ENCODE measurements around the gene NOC4L. TPM values are rescaled to one million over a fixed set of nuclear protein-coding genes. Genes with fewer than 3 reads are reported as not detected.

NOC4L gene
- polyA plus RNA-seq, 1 donor (not counting 4 experiments of a cell fraction or from before 2014, with no cell fraction given), result 3.7 TPM

DNA sequence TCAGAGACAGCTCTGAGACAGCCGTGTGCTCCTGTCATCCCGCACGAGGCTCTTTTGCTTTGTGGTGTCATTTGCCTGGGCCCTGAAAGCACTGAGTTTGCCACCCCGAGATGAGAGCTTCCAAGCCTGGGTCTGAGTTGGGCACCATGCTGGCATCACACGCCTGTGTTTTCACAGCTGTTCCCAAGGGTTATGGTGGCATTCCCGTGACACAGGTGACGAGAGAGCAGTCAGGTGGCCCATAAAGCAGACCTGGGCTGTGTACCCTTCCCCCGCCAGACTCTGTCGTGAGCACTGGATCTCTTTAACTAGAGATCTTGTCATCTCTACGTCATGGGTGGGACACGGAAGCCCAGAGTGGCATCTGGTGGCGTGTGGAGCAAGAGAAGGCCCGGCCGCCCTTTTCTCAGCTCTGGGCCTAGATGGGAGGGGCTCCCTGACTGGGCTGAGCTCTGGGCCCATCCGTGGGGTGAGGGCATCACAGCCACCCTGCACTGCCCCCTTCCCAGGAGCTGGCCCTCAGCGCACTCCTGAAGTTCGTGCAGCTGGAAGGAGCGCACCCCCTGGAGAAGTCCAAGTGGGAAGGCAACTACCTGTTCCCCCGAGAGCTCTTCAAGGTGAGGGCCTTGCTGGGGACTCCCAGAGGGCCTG is 2.6 kb downstream of the NOC4L start:
- no peaks in the 10 kb centered on the region for H3K27me3 ChIP-seq (ENCODE audit: control insufficient read depth, extremely low read depth, insufficient read depth, low read length)
- FAIRE-seq (no peak), DNase-seq (ENCODE audit: low read depth, low spot score) (no peak)
- H3K9ac ChIP-seq (ENCODE audit: control insufficient read depth, extremely low read depth, insufficient read depth, low read length), result no peak overlapping the region
- H3K79me2 ChIP-seq (ENCODE audit: control insufficient read depth, insufficient read depth, low read length), result peaks cover 42% of the 10 kb centered on the region
- H2AFZ ChIP-seq (ENCODE audit: control insufficient read depth, low read length), result no peak overlapping the region
- H3K4me2 ChIP-seq (ENCODE audit: control insufficient read depth, extremely low read depth, insufficient read depth, low read depth, low read length), result no peak overlapping the region
- H4K20me1 ChIP-seq (ENCODE audit: control insufficient read depth, extremely low read depth, insufficient read depth, low read length), result no peaks in the 10 kb centered on the region
- H3K4me1 ChIP-seq (ENCODE audit: control insufficient read depth, extremely low read depth, insufficient read depth, low read length), result peaks cover 16% of the 10 kb centered on the region
- H3K9me1 ChIP-seq (ENCODE audit: control insufficient read depth, extremely low read depth, insufficient read depth, low read length), result no peaks in the 10 kb centered on the region
- TF ChIP-seq, protein P1, sequence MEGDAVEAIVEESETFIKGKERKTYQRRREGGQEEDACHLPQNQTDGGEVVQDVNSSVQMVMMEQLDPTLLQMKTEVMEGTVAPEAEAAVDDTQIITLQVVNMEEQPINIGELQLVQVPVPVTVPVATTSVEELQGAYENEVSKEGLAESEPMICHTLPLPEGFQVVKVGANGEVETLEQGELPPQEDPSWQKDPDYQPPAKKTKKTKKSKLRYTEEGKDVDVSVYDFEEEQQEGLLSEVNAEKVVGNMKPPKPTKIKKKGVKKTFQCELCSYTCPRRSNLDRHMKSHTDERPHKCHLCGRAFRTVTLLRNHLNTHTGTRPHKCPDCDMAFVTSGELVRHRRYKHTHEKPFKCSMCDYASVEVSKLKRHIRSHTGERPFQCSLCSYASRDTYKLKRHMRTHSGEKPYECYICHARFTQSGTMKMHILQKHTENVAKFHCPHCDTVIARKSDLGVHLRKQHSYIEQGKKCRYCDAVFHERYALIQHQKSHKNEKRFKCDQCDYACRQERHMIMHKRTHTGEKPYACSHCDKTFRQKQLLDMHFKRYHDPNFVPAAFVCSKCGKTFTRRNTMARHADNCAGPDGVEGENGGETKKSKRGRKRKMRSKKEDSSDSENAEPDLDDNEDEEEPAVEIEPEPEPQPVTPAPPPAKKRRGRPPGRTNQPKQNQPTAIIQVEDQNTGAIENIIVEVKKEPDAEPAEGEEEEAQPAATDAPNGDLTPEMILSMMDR (optimal IDR thresholded peaks at IDR 0.05 in 1 of 3, IDR thresholded peaks at IDR 0.05 in 1 of 3, conservative IDR thresholded peaks at IDR 0.05 in 1 of 3; ENCODE audit: extremely low read depth in 1 of 3, insufficient read depth in 2 of 3, low read length in 3 of 3), result no peak
- no peak for TF ChIP-seq EZH2 (IDR thresholded peaks at IDR 0.05; ENCODE audit: low read length)
- dilution Hi-C loops (cut with MboI; ENCODE audit: extremely low pct_ligation_motif_present, low sequenced_read_pairs), result no loop called here
- no peak overlapping the region for H3K4me3 ChIP-seq (ENCODE audit: control insufficient read depth in 2 of 3, extremely low read depth in 1 of 3, insufficient read depth in 2 of 3, low read depth in 1 of 3, low read length in 3 of 3)
- no peak overlapping the region for H3K27ac ChIP-seq (ENCODE audit: control insufficient read depth, insufficient read depth, low read length)
- no peaks in the 10 kb centered on the region for H3K9me3 ChIP-seq (ENCODE audit: control insufficient read depth, low read depth, low read length)
- H3K36me3 ChIP-seq (ENCODE audit: control insufficient read depth in 2 of 2, extremely low read depth in 1 of 2, insufficient read depth in 2 of 2, low read length in 2 of 2), result peaks cover 5% of the 10 kb centered on the region in 2 experiments

GRCh38 chr12:132147423-132148367 is 3.4 kb downstream of the NOC4L start:
- Histone ChIP-seq H3K9me1 (ENCODE audit: control insufficient read depth, extremely low read depth, insufficient read depth, low read length) (no peaks in the 10 kb centered on the region), H3K36me3 (ENCODE audit: control insufficient read depth in 2 of 2, extremely low read depth in 1 of 2, insufficient read depth in 2 of 2, low read length in 2 of 2) (peaks cover 0 to 3% of the 10 kb centered on the region in 2 experiments), H3K79me2 (ENCODE audit: control insufficient read depth, insufficient read depth, low read length) (peaks cover 34% of the 10 kb centered on the region), H3K9me3 (ENCODE audit: control insufficient read depth, low read depth, low read length) (no peaks in the 10 kb centered on the region), H3K4me1 (ENCODE audit: control insufficient read depth, extremely low read depth, insufficient read depth, low read length) (peaks cover 14% of the 10 kb centered on the region), H3K9ac (ENCODE audit: control insufficient read depth, extremely low read depth, insufficient read depth, low read length) (no peak overlapping the region), H3K4me3 (ENCODE audit: control insufficient read depth in 2 of 3, extremely low read depth in 1 of 3, insufficient read depth in 2 of 3, low read depth in 1 of 3, low read length in 3 of 3) (no peak overlapping the region), H4K20me1 (ENCODE audit: control insufficient read depth, extremely low read depth, insufficient read depth, low read length) (no peaks in the 10 kb centered on the region), H3K27me3 (ENCODE audit: control insufficient read depth, extremely low read depth, insufficient read depth, low read length) (no peaks in the 10 kb centered on the region), H2AFZ (ENCODE audit: control insufficient read depth, low read length) (no peak overlapping the region), H3K27ac (ENCODE audit: control insufficient read depth, insufficient read depth, low read length) (no peak overlapping the region), H3K4me2 (ENCODE audit: control insufficient read depth, extremely low read depth, insufficient read depth, low read depth, low read length) (no peak overlapping the region)
- DNase-seq (ENCODE audit: low read depth, low spot score), result no peak
- TF ChIP-seq, protein P1 (optimal IDR thresholded peaks at IDR 0.05 in 1 of 3, IDR thresholded peaks at IDR 0.05 in 1 of 3, conservative IDR thresholded peaks at IDR 0.05 in 1 of 3; ENCODE audit: extremely low read depth in 1 of 3, insufficient read depth in 2 of 3, low read length in 3 of 3), result no peak
- TF ChIP-seq EZH2 (IDR thresholded peaks at IDR 0.05; ENCODE audit: low read length), result no peak
- dilution Hi-C loops (cut with MboI; ENCODE audit: extremely low pct_ligation_motif_present, low sequenced_read_pairs), result no loop called here
- FAIRE-seq, result no peak

Data from keratinocyte (primary cell).